ENCODE measurements around the gene SNX3. TPM values are rescaled to one million over a fixed set of nuclear protein-coding genes. Genes with fewer than 3 reads are reported as not detected.

Gene SNX3
- total and polyA plus RNA-seq, 9 donors: 140 to 437 (median 180) TPM

- no peak for DNase-seq
- 93 to 97% (median 97%) methylated on average over 5 of the region's 5 CpGs for WGBS, 3 donors
- no peaks in the 10 kb centered on the region for H3K9me3 ChIP-seq
- H3K27me3 ChIP-seq: no peaks in the 10 kb centered on the region
- H3K27ac ChIP-seq: no peak overlapping the region
- intact Hi-C loops (cut with DNase I): no loop called here
- H3K4me1 ChIP-seq (ENCODE audit: insufficient read depth): no peaks in the 10 kb centered on the region
- no peak overlapping the region for H3K4me3 ChIP-seq
- no peaks in the 10 kb centered on the region for H3K36me3 ChIP-seq
- TF ChIP-seq POLR2A (IDR thresholded peaks at IDR 0.05): no peak
- TF ChIP-seq CTCF (IDR thresholded peaks at IDR 0.05): no peak
- TF ChIP-seq EP300 (IDR thresholded peaks at IDR 0.05): no peak
Observed at GRCh38 chr6:108209738-108210137, 51.1 kb downstream of the SNX3 start.

- Histone ChIP-seq H3K4me1 (ENCODE audit: insufficient read depth) (peaks cover 1% of the 10 kb centered on the region), H3K27me3 (no peaks in the 10 kb centered on the region), H3K27ac (no peak overlapping the region), H3K4me3 (no peak overlapping the region), H3K9me3 (no peaks in the 10 kb centered on the region), H3K36me3 (no peaks in the 10 kb centered on the region)
- no peak for DNase-seq
- WGBS, 3 donors: 93 to 95% (median 94%) methylated on average over 4 of the region's 4 CpGs
- TF ChIP-seq CTCF (IDR thresholded peaks at IDR 0.05) (no peak), POLR2A (IDR thresholded peaks at IDR 0.05) (no peak), EP300 (IDR thresholded peaks at IDR 0.05) (no peak)
- intact Hi-C loops (cut with DNase I): no loop called here
Observed at GRCh38 chr6:108207013-108207412, 53.8 kb downstream of the SNX3 start.

GRCh38 chr6:108203189-108204112 is 57.4 kb downstream of the SNX3 start:
- intact Hi-C loops (cut with DNase I): no loop called here

GRCh38 chr6:108200631-108201030 is 60.2 kb downstream of the SNX3 start:
- intact Hi-C loops (cut with DNase I): no loop called here
- no peak overlapping the region for H3K4me3 ChIP-seq
- no peak overlapping the region for H3K27ac ChIP-seq
- H3K9me3 ChIP-seq: no peaks in the 10 kb centered on the region
- no peaks in the 10 kb centered on the region for H3K36me3 ChIP-seq
- WGBS, 3 donors: 61 to 69% (median 65%) methylated on average over 7 of the region's 7 CpGs
- TF ChIP-seq CTCF (IDR thresholded peaks at IDR 0.05) (no peak), EP300 (IDR thresholded peaks at IDR 0.05) (no peak), POLR2A (IDR thresholded peaks at IDR 0.05) (no peak)
- peaks cover 1% of the 10 kb centered on the region for H3K4me1 ChIP-seq (ENCODE audit: insufficient read depth)
- H3K27me3 ChIP-seq: no peaks in the 10 kb centered on the region
- no peak for DNase-seq

More at GRCh38 chr6:108203189-108204112, 57.4 kb downstream of the SNX3 start:
- TF ChIP-seq POLR2A (IDR thresholded peaks at IDR 0.05): no peak
- TF ChIP-seq CTCF (IDR thresholded peaks at IDR 0.05): no peak
- TF ChIP-seq EP300 (IDR thresholded peaks at IDR 0.05): no peak
- H3K27me3 ChIP-seq: no peaks in the 10 kb centered on the region
- DNase-seq: no peak
- H3K36me3 ChIP-seq: no peaks in the 10 kb centered on the region
- WGBS, 3 donors: 48 to 61% (median 51%) methylated on average over 14 of the region's 14 CpGs
- peaks cover 1% of the 10 kb centered on the region for H3K4me1 ChIP-seq (ENCODE audit: insufficient read depth)
- no peaks in the 10 kb centered on the region for H3K9me3 ChIP-seq
- no peak overlapping the region for H3K4me3 ChIP-seq
- no peak overlapping the region for H3K27ac ChIP-seq
